Neural cell (in vitro differentiated cells): ENCODE data around the gene KRT37. TPM values are rescaled to one million over a fixed set of nuclear protein-coding genes. Genes with fewer than 3 reads are reported as not detected.

Experiments used
- H2AFZ ChIP-seq: fragments of 200-600, 300-800 bp; sonication (generic), shearing (Covaris generic); 2 replicates; pipeline ENCODE4 v1.6.0; 2014; ENCODE audit warnings: low read depth, mild to moderate bottlenecking, antibody characterized with exemption, low read length, moderate library complexity
- H3F3A ChIP-seq: fragments of 200-600 bp; shearing (Covaris generic); 2 replicates; pipeline ENCODE4 v1.6.1; 2016; ENCODE audit warnings: mild to moderate bottlenecking, moderate library complexity, mixed read lengths, antibody characterized with exemption, low read length; ENCODE audit not compliant: insufficient read depth, poor library complexity, severe bottlenecking
- H3K27ac ChIP-seq: fragments of 200-600, 300-800 bp; sonication (generic), shearing (Covaris generic); 2 replicates; pipeline ENCODE4 v1.5.1; 2014; ENCODE audit warnings: mild to moderate bottlenecking, low read length, moderate library complexity
- H3K27me3 ChIP-seq: fragments of 300-800, 200-600 bp; sonication (generic), shearing (Covaris generic); 2 replicates; pipeline ENCODE4 v1.6.0; 2014; ENCODE audit warnings: mild to moderate bottlenecking, low read depth, low read length, moderate library complexity; ENCODE audit not compliant: insufficient read depth
- H3K36me3 ChIP-seq: fragments of 300-800, 200-600 bp; sonication (generic), shearing (Covaris generic); 2 replicates; pipeline ENCODE4 v1.5.1; 2014; ENCODE audit warnings: mild to moderate bottlenecking, antibody characterized with exemption, low read length, moderate library complexity; ENCODE audit not compliant: insufficient read depth
- H3K4me2 ChIP-seq: fragments of 300-800, 200-600 bp; sonication (generic), shearing (Covaris generic); 2 replicates; pipeline ENCODE4 v1.6.0; 2014; ENCODE audit warnings: mild to moderate bottlenecking, low read length
- H3K4me3 ChIP-seq: fragments of 300-800, 200-600 bp; sonication (generic), shearing (Covaris generic); 2 replicates; pipeline ENCODE4 v1.5.1; 2014; ENCODE audit warnings: mild to moderate bottlenecking, low read length, moderate library complexity
- H3K79me2 ChIP-seq: fragments of 200-600 bp; shearing (Covaris generic); replicated peaks from 2 replicates; pipeline ENCODE4 v1.6.0; 2014; ENCODE audit warnings: mild to moderate bottlenecking, low read length, moderate library complexity; ENCODE audit not compliant: insufficient read depth
- H3K9ac ChIP-seq: fragments of 300-800, 200-600 bp; sonication (generic), shearing (Covaris generic); 2 replicates; pipeline ENCODE4 v1.6.1; 2016; ENCODE audit warnings: mild to moderate bottlenecking, low read length, mixed read lengths
- H3K9me2 ChIP-seq: fragments of 200-600 bp; shearing (Covaris generic); 2 replicates; pipeline ENCODE4 v1.6.1; 2016; ENCODE audit warnings: mild to moderate bottlenecking, low read length, mixed read lengths; ENCODE audit not compliant: insufficient read depth
- H3K9me3 ChIP-seq: fragments of 200-600, 300-800 bp; sonication (generic), shearing (Covaris generic); 2 replicates; pipeline ENCODE4 v1.6.1; 2016; ENCODE audit warnings: mild to moderate bottlenecking, mixed run types, low read length, moderate library complexity, mixed read lengths
- H4K20me1 ChIP-seq: fragments of 200-600 bp; shearing (Covaris generic); 2 replicates; pipeline ENCODE4 v1.6.1; 2016; ENCODE audit warnings: mild to moderate bottlenecking, mixed run types; ENCODE audit not compliant: insufficient read depth
- CTCF ChIP-seq: fragments of 450-650 bp; IDR thresholded peaks from 2 replicates; pipeline ENCODE4 v1.5.1; 2014; ENCODE audit warnings: antibody characterized with exemption, mild to moderate bottlenecking, moderate library complexity; ENCODE audit not compliant: poor library complexity, severe bottlenecking
- EP300 ChIP-seq: fragments of 450-650 bp; conservative IDR thresholded peaks from 2 replicates; pipeline ENCODE4 v1.6.1; 2014; ENCODE audit warnings: antibody characterized with exemption, mild to moderate bottlenecking, moderate library complexity; ENCODE audit not compliant: poor library complexity, severe bottlenecking
- EZH2 ChIP-seq: fragments of 200-600, 300-800 bp; shearing (Covaris generic), sonication (generic); IDR thresholded peaks from 2 replicates; pipeline ENCODE4 v1.6.1; 2014; ENCODE audit warnings: antibody characterized with exemption, low read length, borderline replicate concordance, mild to moderate bottlenecking; ENCODE audit not compliant: insufficient read depth, poor library complexity, severe bottlenecking
- MXI1 ChIP-seq: fragments of 450-650 bp; conservative IDR thresholded peaks from 2 replicates; pipeline ENCODE4 v1.6.1; 2014; ENCODE audit warnings: antibody characterized with exemption, mild to moderate bottlenecking; ENCODE audit not compliant: poor library complexity, severe bottlenecking
- POLR2AphosphoS5 ChIP-seq: IDR thresholded peaks from 2 replicates; pipeline ENCODE4 v1.6.1; 2012
- RAD21 ChIP-seq: fragments of 450-650 bp; conservative IDR thresholded peaks from 2 replicates; pipeline ENCODE4 v1.6.1; 2014; ENCODE audit warnings: antibody characterized with exemption, mild to moderate bottlenecking, moderate library complexity
- SMC3 ChIP-seq: fragments of 450-650 bp; conservative IDR thresholded peaks from 2 replicates; pipeline ENCODE4 v1.6.1; 2014; ENCODE audit warnings: antibody characterized with exemption, mild to moderate bottlenecking, moderate library complexity; ENCODE audit not compliant: poor library complexity
- TAF1 ChIP-seq: IDR thresholded peaks from 2 replicates; pipeline ENCODE4 v1.6.1; 2012; ENCODE audit warnings: low read depth
- polyA plus RNA-seq: library from polyadenylated mRNA; depleted of rRNA; stranded (reverse); fragments of >200 nt; gene quantifications from 2 replicates; pipeline ENCODE4 v1.2.3, GENCODE V29; 2014
- TF ChIP-seq, protein P1 (sequence below): IDR thresholded peaks from 2 replicates; pipeline ENCODE4 v1.6.1; 2012; ENCODE audit warnings: borderline replicate concordance

The KRT37 gene
- polyA plus RNA-seq, 1 donor from 2014 or later, result not detected

DNA sequence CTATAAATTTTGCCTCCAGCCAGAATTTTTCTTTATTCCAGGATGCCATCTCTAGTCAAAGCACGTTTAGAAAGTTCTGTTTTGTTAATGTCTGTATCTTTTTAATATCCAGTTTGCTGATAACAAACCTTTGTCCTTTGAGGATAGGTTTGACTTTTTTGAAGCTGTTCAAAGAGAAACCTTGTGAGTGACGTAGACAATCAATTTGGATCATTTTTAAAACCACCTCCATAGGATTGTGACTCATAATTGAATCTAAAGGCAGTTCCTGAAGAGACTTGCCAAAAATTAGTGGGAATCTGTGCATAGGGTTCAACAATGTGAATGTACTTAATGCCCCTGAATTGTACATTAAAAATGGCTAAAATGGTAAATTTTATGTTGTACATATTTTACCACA lies 32.9 kb downstream of the KRT37 start:
- Histone ChIP-seq H4K20me1 (no peaks in the 10 kb centered on the region), H3K9ac (no peak overlapping the region), H3K4me3 (no peak overlapping the region), H3K4me2 (no peak overlapping the region), H3K9me3 (no peaks in the 10 kb centered on the region), H3K9me2 (no peaks in the 10 kb centered on the region), H2AFZ (no peak overlapping the region), H3K79me2 (no peaks in the 10 kb centered on the region), H3K27me3 (no peaks in the 10 kb centered on the region), H3K36me3 (no peaks in the 10 kb centered on the region), H3K27ac (no peak overlapping the region), H3F3A (no peaks in the 10 kb centered on the region)
- TF ChIP-seq POLR2AphosphoS5 (no peak), CTCF (no peak), SMC3 (no peak), TAF1 (no peak), MXI1 (no peak), EZH2 (no peak), EP300 (no peak), RAD21 (no peak)
- TF ChIP-seq, protein P1, sequence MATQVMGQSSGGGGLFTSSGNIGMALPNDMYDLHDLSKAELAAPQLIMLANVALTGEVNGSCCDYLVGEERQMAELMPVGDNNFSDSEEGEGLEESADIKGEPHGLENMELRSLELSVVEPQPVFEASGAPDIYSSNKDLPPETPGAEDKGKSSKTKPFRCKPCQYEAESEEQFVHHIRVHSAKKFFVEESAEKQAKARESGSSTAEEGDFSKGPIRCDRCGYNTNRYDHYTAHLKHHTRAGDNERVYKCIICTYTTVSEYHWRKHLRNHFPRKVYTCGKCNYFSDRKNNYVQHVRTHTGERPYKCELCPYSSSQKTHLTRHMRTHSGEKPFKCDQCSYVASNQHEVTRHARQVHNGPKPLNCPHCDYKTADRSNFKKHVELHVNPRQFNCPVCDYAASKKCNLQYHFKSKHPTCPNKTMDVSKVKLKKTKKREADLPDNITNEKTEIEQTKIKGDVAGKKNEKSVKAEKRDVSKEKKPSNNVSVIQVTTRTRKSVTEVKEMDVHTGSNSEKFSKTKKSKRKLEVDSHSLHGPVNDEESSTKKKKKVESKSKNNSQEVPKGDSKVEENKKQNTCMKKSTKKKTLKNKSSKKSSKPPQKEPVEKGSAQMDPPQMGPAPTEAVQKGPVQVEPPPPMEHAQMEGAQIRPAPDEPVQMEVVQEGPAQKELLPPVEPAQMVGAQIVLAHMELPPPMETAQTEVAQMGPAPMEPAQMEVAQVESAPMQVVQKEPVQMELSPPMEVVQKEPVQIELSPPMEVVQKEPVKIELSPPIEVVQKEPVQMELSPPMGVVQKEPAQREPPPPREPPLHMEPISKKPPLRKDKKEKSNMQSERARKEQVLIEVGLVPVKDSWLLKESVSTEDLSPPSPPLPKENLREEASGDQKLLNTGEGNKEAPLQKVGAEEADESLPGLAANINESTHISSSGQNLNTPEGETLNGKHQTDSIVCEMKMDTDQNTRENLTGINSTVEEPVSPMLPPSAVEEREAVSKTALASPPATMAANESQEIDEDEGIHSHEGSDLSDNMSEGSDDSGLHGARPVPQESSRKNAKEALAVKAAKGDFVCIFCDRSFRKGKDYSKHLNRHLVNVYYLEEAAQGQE, result no peak

GRCh38 chr17:41390411-41390938 lies 33.9 kb downstream of the KRT37 start:
- Histone ChIP-seq H3F3A (no peaks in the 10 kb centered on the region), H3K4me2 (no peak overlapping the region), H3K36me3 (no peaks in the 10 kb centered on the region), H3K9ac (no peak overlapping the region), H2AFZ (no peak overlapping the region), H3K4me3 (no peak overlapping the region), H3K9me2 (no peaks in the 10 kb centered on the region), H3K79me2 (no peaks in the 10 kb centered on the region), H4K20me1 (no peaks in the 10 kb centered on the region), H3K27me3 (no peaks in the 10 kb centered on the region), H3K9me3 (no peaks in the 10 kb centered on the region), H3K27ac (no peak overlapping the region)
- TF ChIP-seq, protein P1, result no peak
- TF ChIP-seq RAD21 (no peak), TAF1 (no peak), MXI1 (no peak), POLR2AphosphoS5 (no peak), CTCF (no peak), SMC3 (no peak), EZH2 (no peak), EP300 (no peak)
